HL-60/S4 (cell line): Measurements from ENCODE around the gene LHPP.
"Not testable (repeated sequence)": the region's sequence is repeated elsewhere in the genome, so short reads cannot be mapped to it uniquely, and the experiment has no call there.

Experiments
- in situ Hi-C: fragments of 300-500 bp; cut with MboI; formaldehyde crosslinking; loops from 2 replicates; pipeline ENCODE4 v1.14.3; 2022; ENCODE audit warnings: low sequenced_read_pairs

LHPP gene

DNA sequence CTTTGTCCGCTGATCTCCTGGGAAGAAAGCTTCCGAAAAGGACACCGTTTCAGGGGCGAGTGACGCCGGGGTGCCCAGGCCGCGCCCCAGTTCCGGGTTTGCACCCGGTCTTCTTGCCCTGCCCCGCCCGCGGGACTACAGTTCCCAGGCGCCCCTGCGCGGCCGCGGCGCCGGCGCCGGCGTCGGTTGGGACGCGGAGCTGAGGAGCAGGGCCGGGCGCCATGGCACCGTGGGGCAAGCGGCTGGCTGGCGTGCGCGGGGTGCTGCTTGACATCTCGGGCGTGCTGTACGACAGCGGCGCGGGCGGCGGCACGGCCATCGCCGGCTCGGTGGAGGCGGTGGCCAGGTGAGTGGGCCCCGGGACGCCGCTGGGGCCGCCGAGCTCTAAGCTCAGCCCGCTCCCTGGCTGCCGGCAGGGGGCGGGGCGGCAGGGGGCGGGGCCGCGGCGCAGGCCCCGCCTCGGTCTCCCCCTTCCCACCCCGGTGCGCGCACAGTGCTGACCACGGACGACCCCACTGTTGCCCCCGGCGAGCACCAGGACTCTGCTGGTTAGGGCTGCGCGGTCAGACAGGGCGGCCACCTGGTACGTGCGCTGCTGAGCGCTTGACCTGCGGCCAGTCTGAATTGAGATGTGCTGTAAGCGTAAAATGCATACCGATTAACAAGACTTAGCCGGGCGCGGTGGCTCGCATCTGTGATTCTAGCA is at the start of gene LHPP:
TSS of gene LHPP (plus strand) at position 182 of the 706 bp plus-strand sequence. CDS start at position 222, 40 bp downstream.
- in situ Hi-C loops = no loop called here

- in situ Hi-C loops = loop anchor here (25.0 kb wide), 1 partner anchor 827 kb away; no protein-coding TSS in a partner anchor
Measured at GRCh38 chr10:124414076-124414475, 47.5 kb upstream of the LHPP start.

DNA sequence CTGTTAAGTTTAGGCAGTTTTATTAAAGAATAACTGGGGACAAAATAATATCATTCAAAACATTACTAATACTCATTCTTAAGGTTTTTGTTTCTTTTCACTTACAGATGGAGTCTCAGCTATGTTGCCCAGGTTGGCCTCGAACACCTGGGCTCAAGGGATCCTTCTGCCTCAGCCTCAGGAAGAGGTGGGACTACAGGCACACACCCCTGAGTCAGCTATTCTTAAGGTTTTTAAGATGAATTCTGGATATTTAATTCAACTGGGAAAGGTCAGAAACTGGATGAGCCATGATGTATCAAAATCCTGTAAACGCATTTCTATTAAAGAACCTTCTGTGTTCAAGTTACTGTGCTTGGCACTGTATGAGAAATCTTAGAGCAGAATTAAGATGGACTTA is 46.4 kb upstream of the LHPP start:
- in situ Hi-C loops = loop anchor here (25.0 kb wide), 1 partner anchor 828 kb away; no protein-coding TSS in a partner anchor

DNA sequence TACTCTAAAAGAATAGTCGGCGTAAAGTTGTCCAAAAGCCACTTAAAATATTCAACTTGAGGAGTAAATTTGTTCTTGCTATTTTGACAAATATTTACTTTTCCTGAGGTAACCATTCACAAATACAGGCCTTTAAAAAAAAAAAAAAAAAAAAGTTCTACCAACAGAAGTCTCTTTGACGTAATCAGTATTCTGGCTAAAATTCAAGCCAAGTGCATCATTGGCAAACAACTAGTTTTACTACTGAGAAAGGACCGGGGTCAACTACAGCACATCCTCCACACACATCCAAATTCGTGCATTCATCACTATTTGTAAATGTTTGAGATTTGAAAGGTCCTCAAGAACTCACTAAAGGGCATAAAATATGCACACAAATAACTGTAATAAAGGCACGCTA is 44.9 kb upstream of the LHPP start:
- in situ Hi-C loops = loop anchor here (25.0 kb wide), 1 partner anchor 829 kb away; no protein-coding TSS in a partner anchor

DNA sequence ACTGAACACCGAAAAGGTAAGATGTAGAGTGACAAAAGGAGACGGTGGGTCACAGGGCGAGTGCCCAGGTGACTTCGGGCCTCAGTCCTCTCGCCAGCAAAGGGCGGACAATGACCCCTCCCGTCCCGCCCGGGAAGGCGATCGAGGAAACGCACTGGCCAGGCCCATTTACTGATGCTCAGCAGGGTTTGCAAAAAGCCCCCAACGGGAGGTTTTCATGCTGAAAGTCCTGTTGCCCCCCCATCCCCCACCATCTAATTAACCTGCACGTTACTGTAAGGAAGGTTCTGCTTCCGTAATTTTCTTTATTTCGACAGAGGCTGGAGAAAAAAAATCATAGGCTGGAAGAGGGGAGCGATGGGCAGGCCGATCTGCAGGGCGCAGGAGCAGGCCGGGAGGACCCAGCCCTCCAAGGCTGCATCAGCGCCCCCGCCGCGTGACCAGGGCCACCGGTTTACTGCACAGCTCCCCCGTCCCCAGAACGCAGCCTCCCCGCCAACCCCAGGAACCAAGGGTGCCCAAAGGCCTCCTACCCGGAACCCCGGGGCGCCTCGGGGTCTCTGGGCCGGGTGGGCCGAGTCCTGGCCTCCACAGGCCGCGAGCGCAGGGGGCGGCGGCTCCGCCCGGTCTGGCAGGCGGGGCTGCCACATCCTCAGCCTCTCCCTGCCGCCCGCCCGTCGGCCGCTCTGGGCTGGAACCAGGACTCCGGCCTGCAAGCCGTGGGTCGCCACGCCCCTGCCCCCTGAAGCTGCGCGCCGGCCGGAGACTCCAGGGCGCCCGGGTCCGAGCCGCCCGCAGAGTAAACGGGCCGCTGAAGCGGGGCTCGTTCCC is 43.5 kb upstream of the LHPP start:
- in situ Hi-C loops = loop anchor here (25.0 kb wide), 1 partner anchor 831 kb away; no protein-coding TSS in a partner anchor

GRCh38 chr10:124418726-124419501 is 42.7 kb upstream of the LHPP start, which contains the start of gene OAT:
Gene OAT, minus strand, starts transcription at chr10:124418923. Its CDS starts 6,752 bp downstream, at chr10:124412171.
- in situ Hi-C loops = loop anchor here (25.0 kb wide), 1 partner anchor 832 kb away; no protein-coding TSS in a partner anchor

DNA sequence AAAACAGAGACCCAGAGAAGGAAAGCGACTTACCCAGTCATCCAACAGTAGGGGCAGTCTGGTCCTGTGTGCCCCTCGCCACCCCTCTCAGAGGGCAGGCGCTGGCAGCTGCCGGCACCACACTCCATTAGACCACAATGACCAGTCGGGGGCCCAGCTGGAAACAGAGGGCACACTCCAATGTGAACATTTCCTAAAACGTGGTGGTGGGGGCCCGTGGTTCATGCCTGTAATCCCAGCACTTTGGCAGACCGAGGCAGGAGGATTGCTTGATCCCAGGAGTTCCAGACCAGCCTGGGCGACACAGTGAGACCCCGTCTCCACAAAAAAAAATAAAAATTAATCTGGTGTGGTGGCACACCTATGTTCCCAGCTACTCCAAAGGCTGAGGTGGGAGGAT is 42.0 kb upstream of the LHPP start:
- in situ Hi-C loops = loop anchor here (25.0 kb wide), 1 partner anchor 832 kb away; no protein-coding TSS in a partner anchor

GRCh38 chr10:124420254-124420653 is 41.4 kb upstream of the LHPP start:
- in situ Hi-C loops = loop anchor here (25.0 kb wide), 1 partner anchor 833 kb away; no protein-coding TSS in a partner anchor

DNA sequence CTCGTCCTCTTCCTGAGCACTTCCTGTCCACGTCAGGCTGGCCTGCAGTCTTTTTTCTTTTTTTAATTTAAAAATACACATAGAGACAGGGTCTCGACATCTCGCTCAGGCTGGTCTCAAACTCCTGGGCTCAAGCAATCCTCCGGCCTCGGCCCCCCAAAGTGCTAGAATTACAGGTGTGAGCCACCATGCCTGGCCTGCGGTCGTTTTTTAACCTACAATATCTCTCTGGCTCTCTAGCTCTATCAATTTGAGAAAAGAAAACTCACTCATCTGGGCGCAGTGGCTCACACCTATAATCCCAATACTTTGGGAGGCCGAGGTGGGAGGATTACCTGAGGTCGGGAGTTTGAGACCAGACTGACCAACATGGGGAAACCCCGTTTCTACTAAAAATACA is 38.9 kb upstream of the LHPP start:
- in situ Hi-C loops = loop anchor here (25.0 kb wide), 1 partner anchor 835 kb away; no protein-coding TSS in a partner anchor

GRCh38 chr10:124423813-124424212 is 37.8 kb upstream of the LHPP start:
- in situ Hi-C loops = loop anchor here (25.0 kb wide), 1 partner anchor 837 kb away; no protein-coding TSS in a partner anchor

GRCh38 chr10:124425227-124425962 is 36.2 kb upstream of the LHPP start:
- in situ Hi-C loops = no loop called here

DNA sequence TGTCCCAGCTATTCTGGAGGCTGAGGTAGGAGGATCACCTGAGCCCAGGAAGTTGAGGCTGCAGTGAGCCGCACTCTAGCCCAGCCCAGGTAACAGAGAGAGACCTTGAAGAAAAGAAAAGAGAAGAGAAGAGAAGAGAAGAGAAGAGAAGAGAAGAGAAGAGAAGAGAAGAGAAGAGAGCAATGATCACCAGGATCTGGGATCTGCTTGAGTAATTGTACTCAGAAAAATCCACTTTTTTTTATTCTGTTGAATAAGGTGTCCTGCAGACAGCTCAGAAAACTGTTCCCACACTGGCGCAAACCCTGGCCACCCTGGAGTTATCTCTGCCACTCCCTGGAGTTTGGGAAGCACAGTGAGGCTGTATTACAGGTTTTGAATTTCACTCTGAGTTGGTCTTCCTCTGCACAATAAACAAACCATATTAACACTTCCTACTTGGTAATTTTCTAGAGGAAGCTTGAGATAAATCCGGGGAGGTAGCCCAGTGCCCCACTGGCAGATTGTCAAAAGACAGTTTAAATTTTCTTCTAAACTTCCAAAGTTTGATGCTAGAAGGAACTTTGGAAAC is 33.3 kb upstream of the LHPP start:
- in situ Hi-C loops = no loop called here

- in situ Hi-C loops = no loop called here
Measured at GRCh38 chr10:124429576-124429975, 32.0 kb upstream of the LHPP start.

DNA sequence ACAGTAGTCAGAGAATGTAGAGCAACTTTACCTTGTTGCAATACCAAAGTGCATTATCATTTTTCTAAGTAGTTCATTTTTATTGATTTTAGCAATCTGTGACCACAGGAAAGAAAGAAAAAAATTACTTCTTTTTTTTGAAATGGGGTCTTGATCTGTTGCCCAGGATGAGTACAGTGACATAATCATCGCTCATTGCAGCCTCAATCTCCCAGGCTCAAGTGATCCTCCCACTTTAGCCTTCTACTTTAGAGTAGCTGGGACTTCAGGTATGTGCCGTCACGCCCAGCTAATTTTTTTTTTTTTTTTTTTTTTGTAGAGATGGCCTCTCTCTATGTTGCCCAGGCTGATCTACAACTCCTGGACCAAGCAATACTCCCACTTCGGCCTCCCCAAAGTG is 31.5 kb upstream of the LHPP start:
- in situ Hi-C loops = no loop called here

DNA sequence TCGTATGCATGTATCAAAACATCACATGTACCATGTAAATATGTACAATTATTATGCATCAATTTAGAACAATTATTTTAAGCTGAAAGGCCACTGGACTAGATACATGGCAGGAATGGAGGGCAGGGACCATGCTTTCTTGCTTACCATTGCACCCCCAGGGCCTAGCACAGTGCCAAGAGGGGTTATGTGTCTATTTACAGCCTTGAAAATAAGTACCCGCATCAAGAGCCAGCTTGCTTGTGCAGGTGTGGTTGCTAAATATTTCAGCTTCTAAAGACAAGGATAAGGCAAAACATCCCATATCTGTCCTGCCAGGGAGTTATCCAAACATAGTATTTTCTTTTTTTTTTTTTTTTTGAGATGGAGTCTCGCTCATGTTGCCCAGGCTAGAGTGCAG is 28.2 kb upstream of the LHPP start:
- in situ Hi-C loops = no loop called here

DNA sequence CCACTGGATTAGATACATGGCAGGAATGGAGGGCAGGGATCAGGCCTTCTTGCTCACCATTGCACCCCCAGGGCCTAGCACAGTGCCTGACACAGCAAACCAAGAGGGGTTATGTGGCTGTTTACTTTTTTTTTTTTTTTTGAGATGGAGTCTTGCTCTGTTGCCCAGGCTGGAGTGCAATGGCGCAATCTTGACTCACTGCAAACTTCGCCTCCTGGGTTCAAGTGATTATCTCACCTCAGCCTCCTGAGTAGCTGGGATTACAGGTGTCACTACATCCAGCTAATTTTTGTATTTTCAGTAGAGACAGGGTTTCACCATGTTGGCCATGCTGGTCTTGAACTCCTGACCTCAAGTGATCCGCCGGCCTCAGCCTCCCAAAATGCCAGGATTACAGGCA is 25.9 kb upstream of the LHPP start:
- in situ Hi-C loops = not testable (repeated sequence)

GRCh38 chr10:124436191-124436638 is 25.4 kb upstream of the LHPP start:
- in situ Hi-C loops = no loop called here

- in situ Hi-C loops = not testable (repeated sequence)
Measured at GRCh38 chr10:124441694-124442093, 19.9 kb upstream of the LHPP start.
